HG02588 (cell line): ENCODE data around the gene CASP1.
"Not testable (repeated sequence)": the region's sequence is repeated elsewhere in the genome, so short reads cannot be mapped to it uniquely, and the experiment has no call there.

ENCODE experiments used
- ATAC-seq: cut with Tn5 transposase; IDR thresholded peaks from one replicate; pipeline ENCODE4 v1.9.1; 2021; ENCODE audit warnings: mild to moderate bottlenecking, moderate library complexity; ENCODE audit not compliant: unreplicated experiment

Gene CASP1

GRCh38 chr11:105034813-105035620, at the start of gene CASP1:
Gene CASP1 (minus strand): TSS chr11:105035144. CDS start chr11:105035113, 31 bp downstream.
- peak; percentile 91 for ATAC-seq

GRCh38 chr11:105081412-105082150, 46.6 kb upstream of the CASP1 start:
- no peak for ATAC-seq

GRCh38 chr11:105080171-105080906, 45.4 kb upstream of the CASP1 start:
- ATAC-seq = not testable (repeated sequence)

GRCh38 chr11:105078283-105078682, 43.3 kb upstream of the CASP1 start:
- ATAC-seq = no peak

GRCh38 chr11:105077141-105077790, 42.3 kb upstream of the CASP1 start:
- ATAC-seq = not testable (repeated sequence)

- no peak for ATAC-seq
Measured at GRCh38 chr11:105074166-105074530, 39.2 kb upstream of the CASP1 start.

- ATAC-seq = no peak
Measured at GRCh38 chr11:105073456-105074165, 38.7 kb upstream of the CASP1 start.

GRCh38 chr11:105072080-105072479, 37.1 kb upstream of the CASP1 start:
- not testable (repeated sequence) for ATAC-seq

GRCh38 chr11:105071089-105071732, 36.3 kb upstream of the CASP1 start:
- no peak for ATAC-seq

- no peak for ATAC-seq
Measured at GRCh38 chr11:105070306-105070705, 35.4 kb upstream of the CASP1 start.

GRCh38 chr11:105069749-105070148, 34.8 kb upstream of the CASP1 start:
- ATAC-seq = not testable (repeated sequence)

GRCh38 chr11:105063245-105063941, 28.4 kb upstream of the CASP1 start:
- ATAC-seq = not testable (repeated sequence)

- no peak for ATAC-seq
Measured at GRCh38 chr11:105057432-105057831, 22.5 kb upstream of the CASP1 start.

- no peak for ATAC-seq
Measured at GRCh38 chr11:105056446-105056845, 21.5 kb upstream of the CASP1 start.

GRCh38 chr11:105054723-105055493, 20.0 kb upstream of the CASP1 start:
- no peak for ATAC-seq

- no peak for ATAC-seq
Measured at GRCh38 chr11:105052487-105052886, 17.5 kb upstream of the CASP1 start.

GRCh38 chr11:105051559-105051958, 16.6 kb upstream of the CASP1 start:
- no peak for ATAC-seq

- ATAC-seq = no peak
Measured at GRCh38 chr11:105049481-105049880, 14.5 kb upstream of the CASP1 start.
